ENCODE results near the gene CRYGC.
"Not testable (repeated sequence)": the region's sequence is repeated elsewhere in the genome, so short reads cannot be mapped to it uniquely, and the experiment has no call there.

DNA sequence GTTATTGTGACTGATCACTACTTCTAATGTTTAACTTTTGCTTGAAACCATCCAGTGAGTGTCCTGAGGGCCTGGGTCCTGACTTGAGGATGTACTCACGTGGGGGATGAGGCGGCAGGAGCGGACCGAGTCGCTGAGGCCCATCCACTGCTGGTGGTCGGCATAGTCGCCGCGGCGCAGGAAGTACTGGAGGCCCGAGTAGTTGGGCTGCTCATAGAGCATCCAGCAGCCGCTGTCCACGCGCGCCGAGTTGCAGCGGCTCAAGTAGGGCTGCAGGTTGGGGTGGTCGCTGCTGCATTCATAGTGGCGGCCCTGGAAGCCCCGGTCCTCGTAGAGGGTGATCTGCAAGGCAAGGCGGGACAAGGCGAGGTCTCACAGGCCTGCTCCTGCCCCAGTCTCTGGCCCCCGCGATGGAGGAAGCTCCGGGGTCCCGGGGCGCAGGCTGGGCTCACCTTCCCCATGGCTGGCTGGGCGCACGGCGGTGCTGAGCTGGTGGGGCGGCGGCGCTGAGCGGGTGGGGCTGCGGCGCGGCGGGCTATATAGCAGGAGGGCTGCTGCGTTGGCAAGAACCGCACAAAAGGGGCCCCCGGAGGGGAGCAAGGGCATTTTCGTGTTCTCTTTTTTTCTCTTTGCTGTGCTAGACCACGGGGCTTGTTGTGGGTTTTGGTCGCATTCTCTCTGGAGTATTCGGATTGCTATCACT, 5.5 kb downstream of the CRYGC start, which contains the start of gene CRYGD:
- not testable (repeated sequence) for TF ChIP-seq CREB1 (IDR thresholded peaks at IDR 0.05; ENCODE audit: low read depth); EP300 (IDR thresholded peaks at IDR 0.05; ENCODE audit: borderline replicate concordance); TCF12 (IDR thresholded peaks at IDR 0.05; ENCODE audit: low read depth); YY1 (IDR thresholded peaks at IDR 0.05; ENCODE audit: low read depth); CEBPB (IDR thresholded peaks at IDR 0.05); RAD21 (IDR thresholded peaks at IDR 0.05; ENCODE audit: low read depth)
- TF ChIP-seq, protein P1, sequence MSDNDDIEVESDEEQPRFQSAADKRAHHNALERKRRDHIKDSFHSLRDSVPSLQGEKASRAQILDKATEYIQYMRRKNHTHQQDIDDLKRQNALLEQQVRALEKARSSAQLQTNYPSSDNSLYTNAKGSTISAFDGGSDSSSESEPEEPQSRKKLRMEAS (IDR thresholded peaks at IDR 0.05) = not testable (repeated sequence)
- TF ChIP-seq, protein P2, sequence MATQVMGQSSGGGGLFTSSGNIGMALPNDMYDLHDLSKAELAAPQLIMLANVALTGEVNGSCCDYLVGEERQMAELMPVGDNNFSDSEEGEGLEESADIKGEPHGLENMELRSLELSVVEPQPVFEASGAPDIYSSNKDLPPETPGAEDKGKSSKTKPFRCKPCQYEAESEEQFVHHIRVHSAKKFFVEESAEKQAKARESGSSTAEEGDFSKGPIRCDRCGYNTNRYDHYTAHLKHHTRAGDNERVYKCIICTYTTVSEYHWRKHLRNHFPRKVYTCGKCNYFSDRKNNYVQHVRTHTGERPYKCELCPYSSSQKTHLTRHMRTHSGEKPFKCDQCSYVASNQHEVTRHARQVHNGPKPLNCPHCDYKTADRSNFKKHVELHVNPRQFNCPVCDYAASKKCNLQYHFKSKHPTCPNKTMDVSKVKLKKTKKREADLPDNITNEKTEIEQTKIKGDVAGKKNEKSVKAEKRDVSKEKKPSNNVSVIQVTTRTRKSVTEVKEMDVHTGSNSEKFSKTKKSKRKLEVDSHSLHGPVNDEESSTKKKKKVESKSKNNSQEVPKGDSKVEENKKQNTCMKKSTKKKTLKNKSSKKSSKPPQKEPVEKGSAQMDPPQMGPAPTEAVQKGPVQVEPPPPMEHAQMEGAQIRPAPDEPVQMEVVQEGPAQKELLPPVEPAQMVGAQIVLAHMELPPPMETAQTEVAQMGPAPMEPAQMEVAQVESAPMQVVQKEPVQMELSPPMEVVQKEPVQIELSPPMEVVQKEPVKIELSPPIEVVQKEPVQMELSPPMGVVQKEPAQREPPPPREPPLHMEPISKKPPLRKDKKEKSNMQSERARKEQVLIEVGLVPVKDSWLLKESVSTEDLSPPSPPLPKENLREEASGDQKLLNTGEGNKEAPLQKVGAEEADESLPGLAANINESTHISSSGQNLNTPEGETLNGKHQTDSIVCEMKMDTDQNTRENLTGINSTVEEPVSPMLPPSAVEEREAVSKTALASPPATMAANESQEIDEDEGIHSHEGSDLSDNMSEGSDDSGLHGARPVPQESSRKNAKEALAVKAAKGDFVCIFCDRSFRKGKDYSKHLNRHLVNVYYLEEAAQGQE (IDR thresholded peaks at IDR 0.05; ENCODE audit: low read depth) = not testable (repeated sequence)
